Measurements from ENCODE around the gene FAM168B.

The FAM168B gene

DNA sequence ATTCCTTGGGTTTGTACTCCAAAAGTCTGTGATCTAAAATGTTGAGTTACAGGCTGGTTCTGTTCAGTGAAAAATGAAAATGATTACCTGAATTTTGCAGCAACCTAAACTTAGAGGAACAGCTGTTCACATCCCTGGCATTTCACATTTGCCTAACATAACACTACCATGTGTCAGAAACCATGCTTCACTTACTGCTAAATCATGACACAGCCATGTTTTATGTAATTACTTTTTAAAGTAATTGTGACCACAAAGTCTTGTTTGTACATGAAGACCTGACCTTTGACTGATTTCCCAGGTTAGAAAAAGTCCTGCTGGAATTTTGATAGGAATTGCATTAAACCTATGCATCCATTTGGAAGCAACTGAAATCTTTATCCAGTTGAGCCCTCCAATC is 79.1 kb downstream of the FAM168B start:
- FAIRE-seq = no peak

DNA sequence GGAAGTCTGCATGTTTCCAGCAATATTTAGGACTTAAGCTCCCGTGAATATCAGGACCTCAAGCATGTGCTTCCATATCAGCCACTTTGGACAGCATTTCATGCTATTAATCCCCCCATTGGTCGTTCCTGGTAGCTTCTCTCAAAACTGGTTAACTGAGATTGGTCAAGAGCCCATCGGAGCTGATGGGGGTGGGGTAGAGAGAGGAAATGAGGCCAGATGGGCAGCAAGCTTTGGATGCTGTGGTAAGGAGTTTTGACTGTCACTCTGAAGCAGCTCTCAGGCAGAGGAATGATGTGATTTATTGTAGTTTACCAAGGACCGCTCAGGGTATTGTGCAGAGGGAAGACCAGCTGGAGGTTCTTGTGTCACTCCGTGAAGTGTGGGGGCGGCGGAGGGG is 81.8 kb downstream of the FAM168B start:
- no peak for FAIRE-seq

DNA sequence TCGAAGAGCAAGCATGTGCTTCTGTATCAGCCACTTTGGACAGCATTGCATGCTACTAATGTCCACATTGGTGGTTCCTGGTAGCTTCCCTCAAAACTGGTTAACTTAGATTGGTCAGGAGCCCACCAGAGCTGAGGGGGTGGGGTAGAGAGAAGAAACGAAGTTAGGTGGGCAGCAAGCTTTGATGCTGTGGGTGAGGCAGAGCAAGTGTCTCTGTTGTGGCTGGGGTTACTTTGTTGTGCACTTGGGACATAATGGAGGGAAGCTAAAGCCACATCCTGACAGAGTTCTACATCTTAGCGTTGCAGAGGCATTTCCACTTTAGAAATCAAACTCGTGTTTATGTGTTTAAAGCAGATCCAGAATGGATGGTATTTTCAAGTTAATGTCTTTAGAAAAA is 82.7 kb downstream of the FAM168B start:
- FAIRE-seq = no peak

DNA sequence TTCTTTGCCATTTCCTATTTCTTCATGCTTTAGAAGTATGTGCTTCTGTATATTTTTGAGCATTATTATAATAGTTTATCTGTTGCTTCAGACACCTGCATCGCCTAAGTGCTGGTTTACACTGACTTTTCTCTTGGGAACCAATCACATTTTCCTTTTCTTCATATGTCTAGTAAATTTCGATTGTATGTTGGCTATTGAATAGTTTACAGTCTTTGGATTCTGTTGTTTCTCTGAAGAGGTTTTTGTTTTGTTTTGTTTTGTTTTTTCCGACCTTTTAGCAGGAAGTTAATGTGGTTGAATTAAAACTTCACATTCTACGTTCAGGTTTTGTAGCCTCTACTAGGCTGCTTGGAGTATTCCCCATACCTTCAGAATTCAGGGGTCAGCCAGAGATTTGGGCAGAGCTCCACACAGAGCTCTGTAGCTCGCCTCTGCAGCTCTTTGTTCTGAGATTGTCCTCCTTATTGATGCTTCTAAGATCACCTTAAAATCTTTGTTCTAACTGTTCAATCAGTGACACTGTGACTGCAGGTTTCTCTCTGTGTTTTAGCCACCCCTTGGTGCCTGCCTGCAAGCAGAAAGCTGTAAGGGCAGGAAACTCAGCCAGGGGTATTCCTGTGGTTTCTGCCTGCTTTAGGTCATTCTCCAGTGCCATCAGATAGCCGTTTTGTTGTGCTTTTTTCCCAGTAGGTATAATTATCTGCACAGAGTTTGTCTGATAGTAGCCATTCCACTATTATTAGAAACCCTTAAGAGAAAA is 83.4 kb downstream of the FAM168B start:
- FAIRE-seq = no peak

DNA sequence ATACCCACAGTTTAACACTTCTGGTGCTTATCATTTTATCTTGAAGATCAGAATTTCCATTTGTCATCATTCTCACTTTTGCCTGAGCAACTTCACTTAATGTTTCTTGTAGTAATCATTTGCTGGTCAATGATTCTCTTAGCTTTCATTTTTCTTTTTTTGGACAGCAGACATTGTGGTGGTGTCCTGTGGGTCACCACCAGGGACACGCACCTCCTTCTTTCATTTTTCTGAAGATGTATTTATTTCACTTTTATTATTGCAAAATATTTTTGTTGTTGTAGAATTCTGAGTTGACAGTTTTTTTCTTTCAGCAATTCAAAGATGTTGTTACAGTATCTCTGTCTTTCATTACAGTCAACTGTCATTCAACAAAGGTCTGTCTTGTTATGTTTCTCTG is 84.3 kb downstream of the FAM168B start:
- no peak for FAIRE-seq

DNA sequence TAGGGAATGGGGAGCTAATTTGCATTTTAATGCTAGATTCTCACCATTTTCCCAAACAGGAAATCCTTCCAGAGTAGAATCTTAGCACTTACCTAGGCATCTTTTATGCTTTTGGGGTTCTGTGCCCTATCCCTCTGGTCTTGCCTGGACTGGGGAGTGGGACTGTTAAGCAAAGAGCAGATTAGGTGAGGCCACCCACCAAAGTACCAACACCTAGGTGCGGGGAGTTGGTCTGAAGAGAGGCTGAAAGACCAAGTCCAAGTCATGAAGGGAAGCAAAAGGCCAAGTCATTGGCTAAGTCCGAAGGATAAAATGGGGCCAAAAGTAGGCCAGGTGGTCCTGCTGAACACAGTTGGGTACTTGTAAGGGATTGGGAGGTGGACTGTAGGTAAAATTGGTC is 86.7 kb downstream of the FAM168B start:
- no peak for FAIRE-seq

DNA sequence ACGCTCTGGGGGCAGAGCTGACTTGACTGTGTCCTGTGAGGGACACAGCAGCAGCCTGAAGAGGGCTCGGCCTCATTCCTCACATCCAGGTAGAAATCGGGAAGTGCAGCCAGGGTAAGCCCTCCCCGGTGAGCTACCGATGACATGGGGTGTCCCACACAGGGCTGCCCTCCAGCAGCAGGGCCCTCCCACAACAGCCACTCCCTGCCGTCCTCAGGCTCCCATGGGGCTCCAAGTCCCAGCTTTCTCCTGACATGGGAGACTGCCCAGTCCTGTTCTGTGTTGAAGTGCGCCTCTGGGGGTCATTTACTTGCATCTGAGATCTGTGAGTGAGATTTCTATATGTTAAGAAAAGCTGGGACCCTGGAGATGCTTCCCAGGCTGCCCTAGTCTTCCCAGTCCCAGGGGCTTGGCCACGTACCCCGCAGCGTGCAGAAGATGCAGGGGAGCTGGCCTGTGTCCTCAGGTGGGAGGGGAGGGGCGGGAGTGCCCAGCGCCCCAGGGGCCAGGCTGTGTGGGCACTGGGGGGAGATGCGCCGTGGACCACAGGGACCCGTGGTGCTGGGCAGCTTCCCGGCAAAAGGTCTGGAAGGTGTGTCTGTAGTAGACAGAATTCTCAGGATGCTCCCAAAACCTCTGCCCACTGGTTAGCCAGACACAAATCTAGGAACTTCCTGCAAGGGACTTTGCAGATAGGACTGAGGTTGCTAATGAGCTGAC is 87.9 kb downstream of the FAM168B start:
- no peak for FAIRE-seq

DNA sequence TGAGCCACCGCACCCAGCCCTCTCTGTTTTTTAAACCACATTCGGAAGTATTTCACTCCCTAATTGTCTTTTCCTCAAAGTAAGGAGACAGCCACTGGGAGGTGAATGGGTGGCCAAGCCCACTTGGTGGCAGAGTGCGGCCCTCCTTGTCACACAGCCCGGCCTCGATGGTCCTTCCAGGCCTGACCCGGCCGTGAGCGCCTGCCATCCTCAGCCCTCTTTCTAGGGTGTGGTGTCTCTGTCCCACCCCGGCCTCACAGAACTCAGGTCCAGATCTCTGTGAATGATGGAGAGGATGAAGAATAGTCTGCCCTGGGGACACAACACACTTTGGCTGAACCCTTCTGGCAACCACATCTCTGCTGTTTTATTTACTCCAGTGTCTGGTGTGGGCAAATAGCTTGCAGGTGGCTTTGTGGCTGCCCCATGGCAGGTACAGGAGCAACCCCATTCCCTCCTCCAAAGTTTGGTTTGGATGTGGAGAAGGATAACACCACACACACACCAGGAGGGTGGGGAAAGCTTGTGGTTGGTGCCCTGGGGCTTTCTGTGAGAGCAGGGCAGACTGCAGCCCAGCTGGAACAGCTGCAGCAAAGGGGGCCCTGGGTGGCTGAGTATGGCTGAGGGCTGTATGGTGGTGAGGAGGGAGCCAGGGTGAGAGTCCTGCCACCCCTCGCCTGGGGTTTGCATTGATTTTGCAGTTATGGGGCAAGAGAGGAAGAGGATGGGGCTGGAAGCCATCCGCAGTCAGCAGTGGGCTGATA is 88.6 kb downstream of the FAM168B start:
- FAIRE-seq = no peak

DNA sequence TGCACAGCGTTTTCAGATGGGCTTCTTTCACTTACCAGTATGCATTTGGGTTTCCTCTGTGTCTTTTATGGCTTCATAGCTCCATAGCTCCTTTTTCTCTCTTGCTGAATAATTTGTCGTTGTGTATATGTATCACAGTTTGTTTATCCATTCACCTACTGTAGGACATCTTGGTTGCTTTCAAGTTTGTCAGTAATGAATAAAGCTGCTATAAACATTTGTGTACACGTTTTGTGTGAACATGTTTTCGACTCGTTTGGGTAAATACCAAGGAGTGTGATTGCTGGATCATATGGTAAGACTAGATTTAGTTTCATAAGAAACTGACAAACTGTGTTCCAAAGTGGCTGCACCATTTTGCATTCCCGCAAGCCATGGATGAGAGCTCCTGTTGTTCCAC is 94.7 kb downstream of the FAM168B start:
- no peak for FAIRE-seq

Data from endometrium (tissue), 2 donors.